H1 (cell line): ENCODE results near the gene WDR74. TPM values are rescaled to one million over a fixed set of nuclear protein-coding genes. Genes with fewer than 3 reads are reported as not detected.

ENCODE experiments used
- CTCF ChIA-PET: fragments of 300-600 bp; sonication (Branson Sonifier 250); formaldehyde crosslinking; loops from one replicate; lab custom pipeline; 2021; ENCODE audit not compliant: partially characterized antibody; lab: Charles Lee
- POLR2A ChIA-PET: fragments of 300-600 bp; sonication (Branson Sonifier 250); formaldehyde crosslinking; loops from one replicate; lab custom pipeline; 2021; ENCODE audit warnings: inconsistent platforms; ENCODE audit not compliant: partially characterized antibody; lab: Charles Lee
- DNase-seq, 2 experiments: peaks; one replicate each; pipeline versions ENCODE4 v3.0.0 to v3.0.0-alpha.2; 2010 to 2022; ENCODE audit warnings: low spot score in 2 of 2, low read depth in 1 of 2, mixed read lengths in 1 of 2
- FAIRE-seq: peaks from 2 replicates; lab custom pipeline; 2011; peaks lifted over from hg19 to GRCh38; lab: Jason Lieb, UNC
- H2AFZ ChIP-seq: 2 replicates; pipeline ENCODE4 v1.8.1; 2012; ENCODE audit warnings: low read length, inconsistent platforms
- H2AK5ac ChIP-seq: 2 replicates; pipeline ENCODE4 v1.6.1; 2013; ENCODE audit warnings: low read depth, low read length
- H2BK120ac ChIP-seq: replicated peaks from 2 replicates; pipeline ENCODE3; 2013; ENCODE audit warnings: low read depth, low read length, inconsistent platforms
- H2BK12ac ChIP-seq: 2 replicates; pipeline ENCODE4 v1.6.1; 2013; ENCODE audit warnings: low read depth, low read length
- H2BK15ac ChIP-seq: 2 replicates; pipeline ENCODE4 v1.6.1; 2013; ENCODE audit warnings: low read length
- H2BK20ac ChIP-seq: 2 replicates; pipeline ENCODE4 v1.6.1; 2013; ENCODE audit warnings: low read length
- H2BK5ac ChIP-seq: 2 replicates; pipeline ENCODE4 v1.6.1; 2013; ENCODE audit warnings: low read depth, low read length
- H3K14ac ChIP-seq: 2 replicates; pipeline ENCODE4 v1.6.1; 2013; ENCODE audit warnings: inconsistent platforms; ENCODE audit not compliant: insufficient read length
- H3K18ac ChIP-seq: 2 replicates; pipeline ENCODE4 v1.6.1; 2013; ENCODE audit warnings: low read length; ENCODE audit errors: extremely low read depth
- H3K23ac ChIP-seq: 2 replicates; pipeline ENCODE4 v1.6.1; 2013; ENCODE audit warnings: inconsistent platforms; ENCODE audit not compliant: insufficient read length
- H3K23me2 ChIP-seq: 2 replicates; pipeline ENCODE4 v1.6.1; 2013; ENCODE audit warnings: low read depth, low read length
- H3K27ac ChIP-seq: 2 replicates; pipeline ENCODE4 v1.6.1; 2011; ENCODE audit warnings: low read depth, low read length, inconsistent platforms
- H3K27me3 ChIP-seq, 4 experiments: replicated peaks in 1 of 4; 1 replicate in 1 of 4; 2 replicates in 3 of 4; pipeline versions ENCODE4 v1.6.1 to v1.8.1; 2011 to 2013; ENCODE audit warnings: low read length in 3 of 4, mild to moderate bottlenecking in 3 of 4, inconsistent platforms in 2 of 4, mixed read lengths in 2 of 4, moderate library complexity in 1 of 4; ENCODE audit not compliant: control insufficient read depth in 3 of 4, insufficient read depth in 3 of 4; ENCODE audit errors: extremely low read depth in 1 of 4
- H3K36me3 ChIP-seq, 4 experiments: 2 replicates each; pipeline versions ENCODE4 v1.6.1 to v1.8.1; 2011 to 2013; ENCODE audit warnings: mild to moderate bottlenecking in 4 of 4, low read length in 3 of 4, moderate library complexity in 2 of 4, control low read depth in 1 of 4, inconsistent platforms in 1 of 4; ENCODE audit not compliant: insufficient read depth in 4 of 4, control insufficient read depth in 2 of 4
- H3K4ac ChIP-seq: replicated peaks from 2 replicates; pipeline ENCODE3; 2013; ENCODE audit warnings: low read length, low read depth, mixed read lengths, inconsistent platforms; ENCODE audit not compliant: insufficient read length
- H3K4me1 ChIP-seq, 4 experiments: replicated peaks in 1 of 4; 1 replicate in 1 of 4; 2 replicates in 3 of 4; pipeline versions ENCODE4 v1.6.1 to v1.8.1; 2011 to 2013; ENCODE audit warnings: low read length in 3 of 4, inconsistent platforms in 2 of 4, mixed read lengths in 1 of 4; ENCODE audit not compliant: insufficient read depth in 4 of 4, control insufficient read depth in 3 of 4
- H3K4me2 ChIP-seq, 2 experiments: 2 replicates each; pipeline versions ENCODE4 v1.6.1 to v1.8.1; 2011 to 2013; ENCODE audit warnings: low read depth in 2 of 2, low read length in 2 of 2, control low read depth in 1 of 2, inconsistent platforms in 1 of 2, mild to moderate bottlenecking in 1 of 2; ENCODE audit not compliant: insufficient read depth in 1 of 2
- H3K4me3 ChIP-seq, 4 experiments: fragments of 200-600, 300-600 bp in 1 of 4; sonication (generic), shearing (Covaris generic), sonication (Bioruptor Twin) in 1 of 4; 2 replicates each; pipeline versions ENCODE4 v1.5.1 to v1.8.1; 2011 to 2016; ENCODE audit warnings: low read length in 4 of 4, low read depth in 3 of 4, control low read depth in 2 of 4, inconsistent platforms in 2 of 4, mild to moderate bottlenecking in 2 of 4, mixed read lengths in 1 of 4, moderate library complexity in 1 of 4; ENCODE audit not compliant: insufficient read depth in 2 of 4; ENCODE audit errors: extremely low read depth in 1 of 4
- H3K56ac ChIP-seq: replicated peaks from 2 replicates; pipeline ENCODE3; 2013; ENCODE audit warnings: low read depth, mild to moderate bottlenecking, mixed read lengths, low read length, inconsistent platforms; ENCODE audit not compliant: insufficient read length
- H3K79me1 ChIP-seq: 2 replicates; pipeline ENCODE4 v1.6.1; 2013; ENCODE audit warnings: low read depth, low read length, control low read depth
- H3K79me2 ChIP-seq, 2 experiments: 2 replicates each; pipeline versions ENCODE4 v1.6.1 to v1.8.1; 2012 to 2013; ENCODE audit warnings: low read length in 2 of 2, mild to moderate bottlenecking in 2 of 2, inconsistent platforms in 1 of 2; ENCODE audit not compliant: insufficient read depth in 2 of 2, control insufficient read depth in 1 of 2
- H3K9ac ChIP-seq, 4 experiments: replicated peaks in 1 of 4; 1 replicate in 1 of 4; 2 replicates in 3 of 4; pipeline versions ENCODE4 v1.6.1 to v1.8.1; 2011 to 2013; ENCODE audit warnings: low read depth in 3 of 4, low read length in 3 of 4, control low read depth in 2 of 4, mild to moderate bottlenecking in 2 of 4, moderate library complexity in 2 of 4, inconsistent platforms in 1 of 4; ENCODE audit errors: extremely low read depth in 1 of 4
- H3K9me3 ChIP-seq, 2 experiments: 2 replicates each; pipeline versions ENCODE4 v1.6.1 to v1.8.1; 2012 to 2013; ENCODE audit warnings: mild to moderate bottlenecking in 2 of 2, moderate library complexity in 2 of 2, control low read depth in 1 of 2, inconsistent platforms in 1 of 2, low read depth in 1 of 2, low read length in 1 of 2, mixed read lengths in 1 of 2; ENCODE audit not compliant: insufficient read depth in 2 of 2
- H4K20me1 ChIP-seq, 2 experiments: replicated peaks in 1 of 2; 2 replicates each; pipeline versions ENCODE3 to v1.8.1; 2011 to 2013; ENCODE audit warnings: inconsistent platforms in 2 of 2, low read length in 2 of 2, mild to moderate bottlenecking in 1 of 2; ENCODE audit not compliant: insufficient read depth in 2 of 2, control insufficient read depth in 1 of 2
- H4K5ac ChIP-seq: 2 replicates; pipeline ENCODE4 v1.6.1; 2013; ENCODE audit warnings: low read length, low read depth, mixed read lengths, inconsistent platforms; ENCODE audit not compliant: insufficient read length
- H4K8ac ChIP-seq: 2 replicates; pipeline ENCODE4 v1.8.0; 2013; ENCODE audit warnings: mild to moderate bottlenecking, moderate library complexity, low read length, inconsistent platforms; ENCODE audit not compliant: insufficient read depth; ENCODE audit errors: extremely low read depth
- H4K91ac ChIP-seq: replicated peaks from 2 replicates; pipeline ENCODE3; 2013; ENCODE audit warnings: low read length, mixed read lengths, inconsistent platforms; ENCODE audit not compliant: insufficient read length
- CEBPB ChIP-seq: IDR thresholded peaks from 2 replicates; pipeline ENCODE4 v1.6.1; 2012; ENCODE audit warnings: low read depth, low read length
- POLR2A ChIP-seq, 2 experiments: IDR thresholded peaks; 1 replicate in 1 of 2; 2 replicates in 1 of 2; pipeline ENCODE4 v1.6.1; 2011; ENCODE audit warnings: low read depth in 2 of 2, low read length in 2 of 2, mild to moderate bottlenecking in 2 of 2; ENCODE audit errors: control extremely low read depth in 1 of 2
- WGBS, 2 experiments: shearing (Covaris generic) in 1 of 2; methylation state at CpG; one replicate each; pipeline versions ENCODE4 v1.1.6 to v1.1.7; 2013 to 2015; ENCODE audit warnings: low lambda C conversion rate in 2 of 2, mixed read lengths in 2 of 2, inconsistent platforms in 1 of 2, low coverage in 1 of 2, missing lambda C conversion rate in 1 of 2; ENCODE audit not compliant: insufficient replicate concordance in 2 of 2, insufficient coverage in 1 of 2, insufficient read length in 1 of 2; ENCODE audit errors: extremely low coverage in 1 of 2, missing lambda C conversion rate in 1 of 2; 5-methylcytosine and 5-hydroxymethylcytosine counted together
- polyA plus RNA-seq, 7 experiments: library from polyadenylated mRNA; depleted of rRNA in 3 of 7; stranded (reverse) in 5 of 7; unstranded in 2 of 7; fragments of >200 nt in 5 of 7; fragments of 200-250 nt in 2 of 7; gene quantifications; 1 replicate in 5 of 7; 2 replicates in 1 of 7; 4 replicates in 1 of 7; pipeline versions ENCODE4 v1.2.1 to v1.2.3, GENCODE V29; 2011 to 2013; ENCODE audit warnings: missing spikeins in 2 of 7, mixed read lengths in 2 of 7
- total RNA-seq: library from RNA; stranded (reverse); fragmentation: NEBNext Ultra II Directional; extraction: Animal tissue kit (Norgen Biotek cat#: 25700); gene quantifications from 2 replicates; pipeline ENCODE4 v1.2.1, GENCODE V29; 2021

WDR74 gene
- total and polyA plus RNA-seq, 2 of the 8 experiments (the other 6 are each of a cell fraction or from before 2014, with no cell fraction given): 93.6 to 97.0 TPM

DNA sequence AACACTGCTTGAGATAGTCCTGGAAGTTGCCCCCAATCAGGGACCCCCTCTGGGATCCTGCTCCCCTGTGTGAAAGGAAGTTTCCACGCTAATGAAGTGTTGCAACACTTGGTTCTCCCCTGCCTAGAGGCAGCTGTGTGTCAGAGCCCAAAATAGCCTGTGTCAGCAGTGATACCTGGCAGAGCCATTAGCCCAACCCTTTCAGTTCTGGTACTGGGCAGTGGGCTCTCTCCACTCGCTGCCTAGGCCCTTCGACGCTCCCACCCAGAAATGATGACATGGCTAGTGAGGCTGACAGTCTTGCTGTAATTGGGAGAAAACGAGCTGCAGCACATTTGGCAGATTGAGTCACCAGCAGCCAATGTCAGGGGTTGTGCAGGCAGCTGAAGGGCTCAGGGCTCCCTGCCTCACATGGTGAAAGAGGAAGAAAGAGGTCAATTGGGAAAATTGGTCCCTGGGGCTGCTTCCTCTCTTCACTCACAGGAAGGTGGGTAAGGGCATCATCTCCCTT is 32.7 kb downstream of the WDR74 start:
- Histone ChIP-seq H3K23me2 (peaks cover 4% of the 10 kb centered on the region; the same call in 1 of the 2 replicates), H3K79me1 (peaks cover 6% of the 10 kb centered on the region; the same call in 1 of the 2 replicates), H2BK120ac (no peak overlapping the region), H2BK15ac (no peak overlapping the region), H3K23ac (no peak overlapping the region), H3K27ac (no peak overlapping the region), H3K18ac (no peak overlapping the region), H4K5ac (no peak overlapping the region), H2AK5ac (no peak overlapping the region), H3K9me3 (no peaks in the 10 kb centered on the region), H3K4me2 (peak overlapping the region; percentile 81 to 93; a peak in 2 of 4 replicates), H3K4me1 (peaks cover 0 to 5% (median under 1%) of the 10 kb centered on the region in 4 experiments; a peak in 1 of 7 replicates), H3K9ac (no peak overlapping the region; a peak in 3 of 7 replicates), H4K91ac (no peak overlapping the region), H2BK20ac (no peak overlapping the region), H3K4me3 (peak overlapping the region in 1 of 4 experiments; percentile 78; a peak in 3 of 8 replicates), H3K79me2 (peaks cover 5 to 18% of the 10 kb centered on the region in 2 experiments; a peak in 3 of 4 replicates), H2AFZ (no peak overlapping the region), H2BK5ac (no peak overlapping the region), H3K56ac (no peak overlapping the region), H4K8ac (no peak overlapping the region), H3K14ac (no peak overlapping the region), H4K20me1 (peaks cover 0 to 2% of the 10 kb centered on the region in 2 experiments), H3K36me3 (peaks cover 3 to 15% (median 10%) of the 10 kb centered on the region in 4 experiments), H2BK12ac (no peak overlapping the region), H3K27me3 (no peaks in the 10 kb centered on the region), H3K4ac (no peak overlapping the region)
- 87% methylated on average over 5 of the region's 5 CpGs; no CpG with 5 or more reads in 1 of the 2 experiments for WGBS, 2 experiments
- DNase-seq (no peak), FAIRE-seq (no peak)
- POLR2A ChIA-PET: interaction anchor here (0.6 to 10.0 kb wide), 35 partner anchors 9 to 1538 kb away, joined by 3 to 251 read pairs (median 8); partner anchors contain the start of genes B3GAT3, BSCL2, C11orf98 and CSKMT
- CTCF ChIA-PET: interaction anchor here (1.0 to 1.7 kb wide), 8 partner anchors 10 to 68 kb away, joined by 3 to 5 read pairs (median 3); partner anchors contain the start of genes TMEM179B and TMEM223
- peak; percentile 64; the same call in 1 of the 2 replicates for TF ChIP-seq CEBPB
- no peak for TF ChIP-seq POLR2A (IDR thresholded peaks at IDR 0.05; ENCODE audit: control extremely low read depth in 1 of 2, low read depth in 2 of 2, low read length in 2 of 2)
